H1 (cell line): ENCODE measurements around the gene LEMD1. TPM values are rescaled to one million over a fixed set of nuclear protein-coding genes. Genes with fewer than 3 reads are reported as not detected.

Experiments
- CTCF ChIA-PET: fragments of 300-600 bp; sonication (Branson Sonifier 250); formaldehyde crosslinking; loops from one replicate; lab custom pipeline; 2021; ENCODE audit not compliant: partially characterized antibody; lab: Charles Lee
- POLR2A ChIA-PET: fragments of 300-600 bp; sonication (Branson Sonifier 250); formaldehyde crosslinking; loops from one replicate; lab custom pipeline; 2021; ENCODE audit warnings: inconsistent platforms; ENCODE audit not compliant: partially characterized antibody; lab: Charles Lee
- DNase-seq, 2 experiments: peaks; one replicate each; pipeline versions ENCODE4 v3.0.0 to v3.0.0-alpha.2; 2010 to 2022; ENCODE audit warnings: low spot score in 2 of 2, low read depth in 1 of 2, mixed read lengths in 1 of 2
- FAIRE-seq: peaks from 2 replicates; lab custom pipeline; 2011; peaks lifted over from hg19 to GRCh38; lab: Jason Lieb, UNC
- H2AFZ ChIP-seq: 2 replicates; pipeline ENCODE4 v1.8.1; 2012; ENCODE audit warnings: low read length, inconsistent platforms
- H2AK5ac ChIP-seq: 2 replicates; pipeline ENCODE4 v1.6.1; 2013; ENCODE audit warnings: low read depth, low read length
- H2BK120ac ChIP-seq: replicated peaks from 2 replicates; pipeline ENCODE3; 2013; ENCODE audit warnings: low read depth, low read length, inconsistent platforms
- H2BK12ac ChIP-seq: 2 replicates; pipeline ENCODE4 v1.6.1; 2013; ENCODE audit warnings: low read depth, low read length
- H2BK15ac ChIP-seq: 2 replicates; pipeline ENCODE4 v1.6.1; 2013; ENCODE audit warnings: low read length
- H2BK20ac ChIP-seq: 2 replicates; pipeline ENCODE4 v1.6.1; 2013; ENCODE audit warnings: low read length
- H2BK5ac ChIP-seq: 2 replicates; pipeline ENCODE4 v1.6.1; 2013; ENCODE audit warnings: low read depth, low read length
- H3K14ac ChIP-seq: 2 replicates; pipeline ENCODE4 v1.6.1; 2013; ENCODE audit warnings: inconsistent platforms; ENCODE audit not compliant: insufficient read length
- H3K18ac ChIP-seq: 2 replicates; pipeline ENCODE4 v1.6.1; 2013; ENCODE audit warnings: low read length; ENCODE audit errors: extremely low read depth
- H3K23ac ChIP-seq: 2 replicates; pipeline ENCODE4 v1.6.1; 2013; ENCODE audit warnings: inconsistent platforms; ENCODE audit not compliant: insufficient read length
- H3K23me2 ChIP-seq: 2 replicates; pipeline ENCODE4 v1.6.1; 2013; ENCODE audit warnings: low read depth, low read length
- H3K27ac ChIP-seq: 2 replicates; pipeline ENCODE4 v1.6.1; 2011; ENCODE audit warnings: low read depth, low read length, inconsistent platforms
- H3K27me3 ChIP-seq, 4 experiments: replicated peaks in 1 of 4; 1 replicate in 1 of 4; 2 replicates in 3 of 4; pipeline versions ENCODE4 v1.6.1 to v1.8.1; 2011 to 2013; ENCODE audit warnings: low read length in 3 of 4, mild to moderate bottlenecking in 3 of 4, inconsistent platforms in 2 of 4, mixed read lengths in 2 of 4, moderate library complexity in 1 of 4; ENCODE audit not compliant: control insufficient read depth in 3 of 4, insufficient read depth in 3 of 4; ENCODE audit errors: extremely low read depth in 1 of 4
- H3K36me3 ChIP-seq, 4 experiments: 2 replicates each; pipeline versions ENCODE4 v1.6.1 to v1.8.1; 2011 to 2013; ENCODE audit warnings: mild to moderate bottlenecking in 4 of 4, low read length in 3 of 4, moderate library complexity in 2 of 4, control low read depth in 1 of 4, inconsistent platforms in 1 of 4; ENCODE audit not compliant: insufficient read depth in 4 of 4, control insufficient read depth in 2 of 4
- H3K4ac ChIP-seq: replicated peaks from 2 replicates; pipeline ENCODE3; 2013; ENCODE audit warnings: low read length, low read depth, mixed read lengths, inconsistent platforms; ENCODE audit not compliant: insufficient read length
- H3K4me1 ChIP-seq, 4 experiments: replicated peaks in 1 of 4; 1 replicate in 1 of 4; 2 replicates in 3 of 4; pipeline versions ENCODE4 v1.6.1 to v1.8.1; 2011 to 2013; ENCODE audit warnings: low read length in 3 of 4, inconsistent platforms in 2 of 4, mixed read lengths in 1 of 4; ENCODE audit not compliant: insufficient read depth in 4 of 4, control insufficient read depth in 3 of 4
- H3K4me2 ChIP-seq, 2 experiments: 2 replicates each; pipeline versions ENCODE4 v1.6.1 to v1.8.1; 2011 to 2013; ENCODE audit warnings: low read depth in 2 of 2, low read length in 2 of 2, control low read depth in 1 of 2, inconsistent platforms in 1 of 2, mild to moderate bottlenecking in 1 of 2; ENCODE audit not compliant: insufficient read depth in 1 of 2
- H3K4me3 ChIP-seq, 4 experiments: fragments of 200-600, 300-600 bp in 1 of 4; sonication (generic), shearing (Covaris generic), sonication (Bioruptor Twin) in 1 of 4; 2 replicates each; pipeline versions ENCODE4 v1.5.1 to v1.8.1; 2011 to 2016; ENCODE audit warnings: low read length in 4 of 4, low read depth in 3 of 4, control low read depth in 2 of 4, inconsistent platforms in 2 of 4, mild to moderate bottlenecking in 2 of 4, mixed read lengths in 1 of 4, moderate library complexity in 1 of 4; ENCODE audit not compliant: insufficient read depth in 2 of 4; ENCODE audit errors: extremely low read depth in 1 of 4
- H3K56ac ChIP-seq: replicated peaks from 2 replicates; pipeline ENCODE3; 2013; ENCODE audit warnings: low read depth, mild to moderate bottlenecking, mixed read lengths, low read length, inconsistent platforms; ENCODE audit not compliant: insufficient read length
- H3K79me1 ChIP-seq: 2 replicates; pipeline ENCODE4 v1.6.1; 2013; ENCODE audit warnings: low read depth, low read length, control low read depth
- H3K79me2 ChIP-seq, 2 experiments: 2 replicates each; pipeline versions ENCODE4 v1.6.1 to v1.8.1; 2012 to 2013; ENCODE audit warnings: low read length in 2 of 2, mild to moderate bottlenecking in 2 of 2, inconsistent platforms in 1 of 2; ENCODE audit not compliant: insufficient read depth in 2 of 2, control insufficient read depth in 1 of 2
- H3K9ac ChIP-seq, 4 experiments: replicated peaks in 1 of 4; 1 replicate in 1 of 4; 2 replicates in 3 of 4; pipeline versions ENCODE4 v1.6.1 to v1.8.1; 2011 to 2013; ENCODE audit warnings: low read depth in 3 of 4, low read length in 3 of 4, control low read depth in 2 of 4, mild to moderate bottlenecking in 2 of 4, moderate library complexity in 2 of 4, inconsistent platforms in 1 of 4; ENCODE audit errors: extremely low read depth in 1 of 4
- H3K9me3 ChIP-seq, 2 experiments: 2 replicates each; pipeline versions ENCODE4 v1.6.1 to v1.8.1; 2012 to 2013; ENCODE audit warnings: mild to moderate bottlenecking in 2 of 2, moderate library complexity in 2 of 2, control low read depth in 1 of 2, inconsistent platforms in 1 of 2, low read depth in 1 of 2, low read length in 1 of 2, mixed read lengths in 1 of 2; ENCODE audit not compliant: insufficient read depth in 2 of 2
- H4K20me1 ChIP-seq, 2 experiments: replicated peaks in 1 of 2; 2 replicates each; pipeline versions ENCODE3 to v1.8.1; 2011 to 2013; ENCODE audit warnings: inconsistent platforms in 2 of 2, low read length in 2 of 2, mild to moderate bottlenecking in 1 of 2; ENCODE audit not compliant: insufficient read depth in 2 of 2, control insufficient read depth in 1 of 2
- H4K5ac ChIP-seq: 2 replicates; pipeline ENCODE4 v1.6.1; 2013; ENCODE audit warnings: low read length, low read depth, mixed read lengths, inconsistent platforms; ENCODE audit not compliant: insufficient read length
- H4K8ac ChIP-seq: 2 replicates; pipeline ENCODE4 v1.8.0; 2013; ENCODE audit warnings: mild to moderate bottlenecking, moderate library complexity, low read length, inconsistent platforms; ENCODE audit not compliant: insufficient read depth; ENCODE audit errors: extremely low read depth
- H4K91ac ChIP-seq: replicated peaks from 2 replicates; pipeline ENCODE3; 2013; ENCODE audit warnings: low read length, mixed read lengths, inconsistent platforms; ENCODE audit not compliant: insufficient read length
- ASH2L ChIP-seq: fragments of 200-600, 300-600 bp; sonication (generic); IDR thresholded peaks from one replicate; pipeline ENCODE4 v1.7.1; 2017; ENCODE audit warnings: low read length
- BCL11A ChIP-seq, 2 experiments: IDR thresholded peaks; one replicate each; pipeline ENCODE4 v1.6.1; 2011; ENCODE audit warnings: low read depth in 2 of 2, low read length in 2 of 2, mild to moderate bottlenecking in 2 of 2
- HDAC2 ChIP-seq, 2 experiments: fragments of 300-600 bp in 1 of 2; sonication (generic) in 1 of 2; IDR thresholded peaks; 2 replicates each; pipeline ENCODE4 v1.6.1; 2011 to 2012; ENCODE audit warnings: low read depth in 2 of 2, low read length in 2 of 2, mild to moderate bottlenecking in 2 of 2, moderate library complexity in 2 of 2, borderline replicate concordance in 1 of 2, inconsistent platforms in 1 of 2
- MAFK ChIP-seq: IDR thresholded peaks from 2 replicates; pipeline ENCODE4 v1.6.1; 2012; ENCODE audit warnings: low read depth, mild to moderate bottlenecking, improper control_type of control experiment, low read length
- POLR2A ChIP-seq, 2 experiments: IDR thresholded peaks; 1 replicate in 1 of 2; 2 replicates in 1 of 2; pipeline ENCODE4 v1.6.1; 2011; ENCODE audit warnings: low read depth in 2 of 2, low read length in 2 of 2, mild to moderate bottlenecking in 2 of 2; ENCODE audit errors: control extremely low read depth in 1 of 2
- POLR2AphosphoS5 ChIP-seq: IDR thresholded peaks from 2 replicates; pipeline ENCODE4 v1.6.1; 2011; ENCODE audit warnings: low read depth, low read length
- RBBP5 ChIP-seq: IDR thresholded peaks from 2 replicates; pipeline ENCODE4 v1.7.1; 2012; ENCODE audit warnings: low read depth, mild to moderate bottlenecking, inconsistent platforms, low read length, moderate library complexity, borderline replicate concordance
- WGBS, 2 experiments: shearing (Covaris generic) in 1 of 2; methylation state at CpG; one replicate each; pipeline versions ENCODE4 v1.1.6 to v1.1.7; 2013 to 2015; ENCODE audit warnings: low lambda C conversion rate in 2 of 2, mixed read lengths in 2 of 2, inconsistent platforms in 1 of 2, low coverage in 1 of 2, missing lambda C conversion rate in 1 of 2; ENCODE audit not compliant: insufficient replicate concordance in 2 of 2, insufficient coverage in 1 of 2, insufficient read length in 1 of 2; ENCODE audit errors: extremely low coverage in 1 of 2, missing lambda C conversion rate in 1 of 2; 5-methylcytosine and 5-hydroxymethylcytosine counted together
- polyA plus RNA-seq, 7 experiments: library from polyadenylated mRNA; depleted of rRNA in 3 of 7; stranded (reverse) in 5 of 7; unstranded in 2 of 7; fragments of >200 nt in 5 of 7; fragments of 200-250 nt in 2 of 7; gene quantifications; 1 replicate in 5 of 7; 2 replicates in 1 of 7; 4 replicates in 1 of 7; pipeline versions ENCODE4 v1.2.1 to v1.2.3, GENCODE V29; 2011 to 2013; ENCODE audit warnings: missing spikeins in 2 of 7, mixed read lengths in 2 of 7
- total RNA-seq: library from RNA; stranded (reverse); fragmentation: NEBNext Ultra II Directional; extraction: Animal tissue kit (Norgen Biotek cat#: 25700); gene quantifications from 2 replicates; pipeline ENCODE4 v1.2.1, GENCODE V29; 2021

Gene LEMD1
- total and polyA plus RNA-seq, 2 of the 8 experiments (the other 6 are each of a cell fraction or from before 2014, with no cell fraction given) = 10.0 to 10.5 TPM

DNA sequence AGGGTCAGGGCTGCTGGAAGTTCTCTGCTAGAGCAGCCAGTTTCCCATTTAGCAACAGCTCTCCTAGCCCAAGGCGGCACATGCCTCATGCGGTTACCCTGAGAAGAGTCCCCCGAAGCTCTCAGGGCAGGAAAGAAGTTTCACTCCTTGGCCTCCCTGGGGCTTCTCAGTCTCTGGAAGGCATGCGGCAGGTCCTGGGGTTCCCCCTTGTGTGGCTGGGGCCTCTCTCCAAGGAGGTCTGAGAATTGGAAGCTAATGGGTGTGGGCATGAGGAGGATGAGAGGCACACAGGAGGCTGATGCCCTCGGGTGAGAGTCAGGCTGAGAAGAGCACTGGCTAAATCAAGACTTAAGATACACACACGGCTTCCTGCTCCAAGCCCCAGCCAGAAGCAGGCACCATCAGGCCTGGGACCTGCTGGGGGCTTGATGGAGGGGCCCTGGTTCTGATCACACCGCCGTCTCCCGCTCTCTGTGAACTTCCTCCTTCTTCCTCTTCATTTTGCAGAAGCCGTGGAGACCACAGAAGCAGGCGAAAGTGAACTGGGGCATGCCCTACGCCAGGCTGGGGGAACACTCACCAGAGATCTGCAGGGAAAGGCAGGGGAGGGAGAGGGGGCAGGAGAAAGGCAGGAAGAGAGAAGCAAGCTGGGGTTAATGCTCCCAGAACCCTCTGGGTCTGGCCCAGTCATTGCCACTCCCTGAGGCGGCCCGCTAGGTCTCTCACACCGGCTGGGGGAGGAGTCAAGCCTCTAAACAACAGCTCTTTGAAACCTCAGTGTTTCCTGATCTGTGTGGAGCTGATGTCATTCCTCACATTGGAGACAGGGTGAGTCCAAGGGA, 18.8 kb upstream of the LEMD1 start:
- Histone ChIP-seq H3K79me2 (no peaks in the 10 kb centered on the region), H3K4me2 (peak overlapping the region; percentile 25 to 36; a peak in 1 of 4 replicates), H3K18ac (peak overlapping the region; percentile 85), H4K91ac (peak overlapping the region; percentile 45), H3K27me3 (peaks cover 0 to 10% (median 4%) of the 10 kb centered on the region in 4 experiments; a peak in 1 of 7 replicates), H3K14ac (no peak overlapping the region), H3K4me3 (no peak overlapping the region), H3K23me2 (0 out of 2 replicates have a peak, but pooled peaks cover 2% of the 10 kb centered on the region), H2BK5ac (peak overlapping the region; percentile 69; the same call in 1 of the 2 replicates), H4K5ac (no peak overlapping the region), H3K9ac (no peak overlapping the region; a peak in 1 of 7 replicates), H3K36me3 (no peaks in the 10 kb centered on the region; a peak in 1 of 8 replicates), H2BK120ac (no peak overlapping the region), H2BK15ac (0 out of 2 replicates have a peak overlapping the region, but pooled peaks have one; percentile 10), H2AFZ (no peak overlapping the region), H2BK20ac (peak overlapping the region; percentile 64; the same call in 1 of the 2 replicates), H2BK12ac (peak overlapping the region; percentile 80; the same call in 1 of the 2 replicates), H3K4ac (no peak overlapping the region), H4K20me1 (peaks cover 0 to 2% of the 10 kb centered on the region in 2 experiments), H3K27ac (no peak overlapping the region), H3K23ac (no peak overlapping the region), H3K9me3 (no peaks in the 10 kb centered on the region), H3K79me1 (peaks cover 2% of the 10 kb centered on the region; the same call in 1 of the 2 replicates), H3K4me1 (peaks cover 40 to 69% (median 53%) of the 10 kb centered on the region in 4 experiments), H4K8ac (no peak overlapping the region), H2AK5ac (0 out of 2 replicates have a peak overlapping the region, but pooled peaks have one; percentile 32), H3K56ac (no peak overlapping the region)
- no peak for TF ChIP-seq BCL11A (IDR thresholded peaks at IDR 0.05; ENCODE audit: low read depth in 2 of 2, low read length in 2 of 2)
- TF ChIP-seq POLR2A (IDR thresholded peaks at IDR 0.05; ENCODE audit: control extremely low read depth in 1 of 2, low read depth in 2 of 2, low read length in 2 of 2) = 0 out of 3 replicates have a peak, but pooled peaks of 1 of the 2 experiments have one; percentile 17
- peak; percentile 45; the same call in 1 of the 2 replicates for TF ChIP-seq POLR2AphosphoS5
- no peak for TF ChIP-seq ASH2L
- TF ChIP-seq RBBP5 = no peak
- no peak for TF ChIP-seq MAFK
- no peak for TF ChIP-seq HDAC2 (IDR thresholded peaks at IDR 0.05; ENCODE audit: borderline replicate concordance in 1 of 2, low read depth in 2 of 2, low read length in 2 of 2)
- ChIA-PET POLR2A (interaction anchor here (0.7 to 13.3 kb wide), 10 partner anchors 10 to 90 kb away, joined by 3 to 220 read pairs (median 4); partner anchors contain the start of gene BLACAT1), CTCF (interaction anchor here (0.8 to 30.2 kb wide), 15 partner anchors 13 to 218 kb away, joined by 3 to 767 read pairs (median 4); partner anchors contain the start of genes BLACAT1 and LEMD1)
- 74% methylated on average over 15 of the region's 15 CpGs; no CpG with 5 or more reads in 1 of the 2 experiments for WGBS, 2 experiments
- FAIRE-seq = no peak
- peak in 1 of 2 experiments; percentile 65 for DNase-seq
